ENCODE measurements around the gene PAX9.

PAX9 gene

GRCh38 chr14:36655963-36656686, 5.5 kb upstream of the PAX9 start:
- no peak for DNase-seq (ENCODE audit: low read depth in 2 of 2)

- no peak for DNase-seq (ENCODE audit: low read depth in 2 of 2)
Observed at GRCh38 chr14:36656687-36657398, 4.8 kb upstream of the PAX9 start.

- DNase-seq (ENCODE audit: low read depth in 2 of 2), result no peak
Observed at GRCh38 chr14:36657399-36658122, 4.1 kb upstream of the PAX9 start.

- no peak for DNase-seq (ENCODE audit: low read depth in 2 of 2)
Observed at GRCh38 chr14:36658123-36659009, 3.3 kb upstream of the PAX9 start.

- no peak for DNase-seq (ENCODE audit: low read depth in 2 of 2)
Observed at GRCh38 chr14:36659010-36659821, 2.4 kb upstream of the PAX9 start.

GRCh38 chr14:36659822-36660735, 1.6 kb upstream of the PAX9 start:
- DNase-seq (ENCODE audit: low read depth in 2 of 2), result no peak

- DNase-seq (ENCODE audit: low read depth in 2 of 2), result no peak
Observed at GRCh38 chr14:36660736-36661505, 739 bp upstream of the PAX9 start.

- DNase-seq (ENCODE audit: low read depth in 2 of 2), result no peak
Observed at GRCh38 chr14:36662258-36662542, 540 bp downstream of the PAX9 start.

GRCh38 chr14:36662543-36663403, 1.1 kb downstream of the PAX9 start:
- no peak for DNase-seq (ENCODE audit: low read depth in 2 of 2)

- DNase-seq (ENCODE audit: low read depth in 2 of 2), result no peak
Observed at GRCh38 chr14:36663404-36664321, 2.0 kb downstream of the PAX9 start.

GRCh38 chr14:36664322-36665193, 2.9 kb downstream of the PAX9 start:
- DNase-seq (ENCODE audit: low read depth in 2 of 2), result no peak

- DNase-seq (ENCODE audit: low read depth in 2 of 2), result no peak
Observed at GRCh38 chr14:36665887-36666415, 4.3 kb downstream of the PAX9 start.

GRCh38 chr14:36666416-36667206, 5.0 kb downstream of the PAX9 start:
- DNase-seq (ENCODE audit: low read depth in 2 of 2), result no peak

GRCh38 chr14:36667679-36668078, 6.0 kb downstream of the PAX9 start:
- DNase-seq (ENCODE audit: low read depth in 2 of 2), result no peak

- no peak for DNase-seq (ENCODE audit: low read depth in 2 of 2)
Observed at GRCh38 chr14:36671149-36671548, 9.5 kb downstream of the PAX9 start.

Measured in stimulated activated CD4-positive, alpha-beta T cell treated with anti-CD3 and anti-CD28 coated beads, Interleukin-1b, Interleukin-23, amount 100 ng/mL, for 1 hour (primary cell).